Stimulated activated CD8-positive, alpha-beta memory T cell treated with anti-CD3 and anti-CD28 coated beads, Interleukin-7, amount 100 ng/mL, for 4 hours (primary cell): ENCODE data around the gene MYH11.

Experiments
- DNase-seq, 2 donors: peaks; one replicate each; pipeline ENCODE4 v3.0.0-alpha.2; 2020; ENCODE audit warnings: low read depth in 2 of 2

Gene MYH11

GRCh38 chr16:15856901-15857698, at the start of gene MYH11:
MYH11 (minus strand) TSS chr16:15857028; CDS start chr16:15838252, 18,776 bp downstream.
- DNase-seq, result no peak

GRCh38 chr16:15906439-15906838, 49.6 kb upstream of the MYH11 start:
- no peak for DNase-seq

GRCh38 chr16:15903960-15904359, 47.1 kb upstream of the MYH11 start:
- DNase-seq, result no peak

- no peak for DNase-seq
These were observed 44.2 kb upstream of the MYH11 start for GRCh38 chr16:15900901-15901500.

- DNase-seq, result no peak
These were observed 43.5 kb upstream of the MYH11 start for GRCh38 chr16:15900357-15900756.

GRCh38 chr16:15899538-15900100, 42.8 kb upstream of the MYH11 start:
- DNase-seq, result no peak

GRCh38 chr16:15898654-15899053, 41.8 kb upstream of the MYH11 start:
- DNase-seq, result no peak

GRCh38 chr16:15897834-15898254, 41.0 kb upstream of the MYH11 start:
- no peak for DNase-seq

GRCh38 chr16:15897121-15897780, 40.4 kb upstream of the MYH11 start:
- no peak for DNase-seq

- no peak for DNase-seq
These were observed 37.9 kb upstream of the MYH11 start for GRCh38 chr16:15894571-15895374.

GRCh38 chr16:15891508-15891907, 34.7 kb upstream of the MYH11 start:
- no peak for DNase-seq

- DNase-seq, result peak; percentile 100
These were observed 31.5 kb upstream of the MYH11 start, which contains the start of gene CEP20 for GRCh38 chr16:15888072-15888976. CEP20 (minus strand) TSS chr16:15888603; CDS start chr16:15888585, 18 bp downstream.

GRCh38 chr16:15887283-15887682, 30.5 kb upstream of the MYH11 start:
- no peak for DNase-seq

- no peak for DNase-seq
These were observed 29.2 kb upstream of the MYH11 start for GRCh38 chr16:15886078-15886477.

GRCh38 chr16:15885560-15886001, 28.8 kb upstream of the MYH11 start:
- DNase-seq, result no peak

- DNase-seq, result no peak
These were observed 25.7 kb upstream of the MYH11 start for GRCh38 chr16:15882563-15882962.

- DNase-seq, result no peak
These were observed 25.1 kb upstream of the MYH11 start for GRCh38 chr16:15881794-15882379.

GRCh38 chr16:15880434-15881308, 23.8 kb upstream of the MYH11 start:
- no peak for DNase-seq

GRCh38 chr16:15879255-15879811, 22.5 kb upstream of the MYH11 start:
- no peak for DNase-seq
